H1 (cell line): ENCODE results near the gene IDH3A. TPM values are rescaled to one million over a fixed set of nuclear protein-coding genes. Genes with fewer than 3 reads are reported as not detected.

ENCODE experiments used
- ASH2L ChIP-seq: fragments of 200-600, 300-600 bp; sonication (generic); IDR thresholded peaks from one replicate; pipeline ENCODE4 v1.7.1; 2017; ENCODE audit warnings: low read length
- ATF3 ChIP-seq: IDR thresholded peaks from 2 replicates; pipeline ENCODE4 v1.6.1; 2011; ENCODE audit warnings: low read depth, mild to moderate bottlenecking, low read length; ENCODE audit not compliant: insufficient read depth
- CBX5 ChIP-seq: fragments of 300-800, 300-1000 bp; sonication (generic); IDR thresholded peaks from 2 replicates; pipeline ENCODE4 v1.7.1; 2016; ENCODE audit warnings: antibody characterized with exemption, low read length, low read depth
- CHD1 ChIP-seq: IDR thresholded peaks from 2 replicates; pipeline ENCODE4 v1.6.1; 2012; ENCODE audit warnings: low read depth, low read length, improper control_type of control experiment
- CTCF ChIP-seq, 3 experiments: IDR thresholded peaks; 1 replicate in 2 of 3; 2 replicates in 1 of 3; pipeline versions ENCODE4 v1.5.1 to v1.6.1; 2011; ENCODE audit warnings: low read length in 3 of 3, mild to moderate bottlenecking in 3 of 3, inconsistent platforms in 2 of 3, low read depth in 1 of 3, moderate library complexity in 1 of 3; ENCODE audit not compliant: insufficient read depth in 1 of 3; ENCODE audit errors: control extremely low read depth in 1 of 3
- E2F6 ChIP-seq: IDR thresholded peaks from 2 replicates; pipeline ENCODE4 v1.6.1; 2012; ENCODE audit warnings: inconsistent platforms
- JUN ChIP-seq: IDR thresholded peaks from 2 replicates; pipeline ENCODE4 v1.6.1; 2011; ENCODE audit warnings: low read depth, mild to moderate bottlenecking, improper control_type of control experiment, low read length
- JUND ChIP-seq: IDR thresholded peaks from 2 replicates; pipeline ENCODE4 v1.6.1; 2011; ENCODE audit warnings: mild to moderate bottlenecking, improper control_type of control experiment, low read length
- KDM1A ChIP-seq: fragments of 200-600, 300-600 bp; sonication (generic); IDR thresholded peaks from 2 replicates; pipeline ENCODE4 v1.7.1; 2016; ENCODE audit warnings: mild to moderate bottlenecking, low read length, borderline replicate concordance
- KDM4A ChIP-seq: IDR thresholded peaks from one replicate; pipeline ENCODE4 v1.7.1; 2012; ENCODE audit warnings: low read depth, mild to moderate bottlenecking, moderate library complexity, low read length, inconsistent platforms; ENCODE audit not compliant: severe bottlenecking
- MAFK ChIP-seq: IDR thresholded peaks from 2 replicates; pipeline ENCODE4 v1.6.1; 2012; ENCODE audit warnings: low read depth, mild to moderate bottlenecking, improper control_type of control experiment, low read length
- NRF1 ChIP-seq: IDR thresholded peaks from 2 replicates; pipeline ENCODE4 v1.6.1; 2011; ENCODE audit warnings: mild to moderate bottlenecking, low read depth, low read length, improper control_type of control experiment
- POLR2AphosphoS5 ChIP-seq: IDR thresholded peaks from 2 replicates; pipeline ENCODE4 v1.6.1; 2011; ENCODE audit warnings: low read depth, low read length
- SAP30 ChIP-seq: fragments of 300-600 bp; sonication (generic); IDR thresholded peaks from 2 replicates; pipeline ENCODE4 v1.7.1; 2012; ENCODE audit warnings: low read length, moderate library complexity, mild to moderate bottlenecking, inconsistent platforms; ENCODE audit not compliant: insufficient read depth, insufficient replicate concordance
- SIRT6 ChIP-seq: IDR thresholded peaks from one replicate; pipeline ENCODE4 v1.7.1; 2012; ENCODE audit warnings: low read length, inconsistent platforms
- SP1 ChIP-seq: IDR thresholded peaks from 2 replicates; pipeline ENCODE4 v1.6.1; 2011; ENCODE audit warnings: low read depth, low read length
- SUZ12 ChIP-seq: fragments of 200-600 bp; sonication (generic); IDR thresholded peaks from 2 replicates; pipeline ENCODE4 v1.6.1; 2012; ENCODE audit warnings: mild to moderate bottlenecking, inconsistent platforms, low read length, moderate library complexity, mixed read lengths
- TAF7 ChIP-seq: optimal IDR thresholded peaks from 2 replicates; pipeline ENCODE3; 2011; ENCODE audit warnings: low read depth, mild to moderate bottlenecking, inconsistent platforms, low read length, moderate library complexity, borderline replicate concordance
- USF2 ChIP-seq: IDR thresholded peaks from 2 replicates; pipeline ENCODE4 v1.6.1; 2011; ENCODE audit warnings: low read length, improper control_type of control experiment
- YY1 ChIP-seq: IDR thresholded peaks from 2 replicates; pipeline ENCODE4 v1.6.1; 2011; ENCODE audit warnings: low read depth, mild to moderate bottlenecking, low read length
- polyA plus RNA-seq, 7 experiments: library from polyadenylated mRNA; depleted of rRNA in 3 of 7; stranded (reverse) in 5 of 7; unstranded in 2 of 7; fragments of >200 nt in 5 of 7; fragments of 200-250 nt in 2 of 7; gene quantifications; 1 replicate in 5 of 7; 2 replicates in 1 of 7; 4 replicates in 1 of 7; pipeline versions ENCODE4 v1.2.1 to v1.2.3, GENCODE V29; 2011 to 2013; ENCODE audit warnings: missing spikeins in 2 of 7, mixed read lengths in 2 of 7
- total RNA-seq: library from RNA; stranded (reverse); fragmentation: NEBNext Ultra II Directional; extraction: Animal tissue kit (Norgen Biotek cat#: 25700); gene quantifications from 2 replicates; pipeline ENCODE4 v1.2.1, GENCODE V29; 2021

Gene IDH3A
- total and polyA plus RNA-seq, 2 of the 8 experiments (the other 6 are each of a cell fraction or from before 2014, with no cell fraction given) = 23.4 to 36.8 TPM

GRCh38 chr15:78131295-78132061 is 17.7 kb upstream of the IDH3A start, which contains the start of gene CIB2 (continued):
- no peak for TF ChIP-seq SAP30
- 0 out of 2 replicates have a peak, but pooled peaks have one; percentile 5 for TF ChIP-seq E2F6
- no peak for TF ChIP-seq TAF7
- no peak for TF ChIP-seq CHD1
- TF ChIP-seq ATF3 = no peak
- TF ChIP-seq KDM4A = peak; percentile 84
- TF ChIP-seq KDM1A = no peak
- no peak for TF ChIP-seq SIRT6
- TF ChIP-seq USF2 = no peak
- TF ChIP-seq MAFK = no peak
- TF ChIP-seq ASH2L = no peak
- TF ChIP-seq JUND = no peak
- TF ChIP-seq CTCF (IDR thresholded peaks at IDR 0.05; ENCODE audit: control extremely low read depth in 1 of 3, insufficient read depth in 1 of 3, low read depth in 1 of 3, low read length in 3 of 3) = peak; percentile 48 to 82 (median 57)
- TF ChIP-seq CBX5 = no peak
- no peak for TF ChIP-seq SP1
- TF ChIP-seq POLR2AphosphoS5 = no peak
- 0 out of 2 replicates have a peak, but pooled peaks have one; percentile 19 for TF ChIP-seq YY1
- TF ChIP-seq SUZ12 = no peak
- no peak for TF ChIP-seq NRF1
- no peak for TF ChIP-seq JUN
